Neural cell (in vitro differentiated cells): ENCODE measurements around the gene ARSJ. TPM values are rescaled to one million over a fixed set of nuclear protein-coding genes. Genes with fewer than 3 reads are reported as not detected.

Experiments used
- H2AFZ ChIP-seq: fragments of 200-600, 300-800 bp; sonication (generic), shearing (Covaris generic); 2 replicates; pipeline ENCODE4 v1.6.0; 2014; ENCODE audit warnings: low read depth, mild to moderate bottlenecking, antibody characterized with exemption, low read length, moderate library complexity
- H3F3A ChIP-seq: fragments of 200-600 bp; shearing (Covaris generic); 2 replicates; pipeline ENCODE4 v1.6.1; 2016; ENCODE audit warnings: mild to moderate bottlenecking, moderate library complexity, mixed read lengths, antibody characterized with exemption, low read length; ENCODE audit not compliant: insufficient read depth, poor library complexity, severe bottlenecking
- H3K27ac ChIP-seq: fragments of 200-600, 300-800 bp; sonication (generic), shearing (Covaris generic); 2 replicates; pipeline ENCODE4 v1.5.1; 2014; ENCODE audit warnings: mild to moderate bottlenecking, low read length, moderate library complexity
- H3K27me3 ChIP-seq: fragments of 300-800, 200-600 bp; sonication (generic), shearing (Covaris generic); 2 replicates; pipeline ENCODE4 v1.6.0; 2014; ENCODE audit warnings: mild to moderate bottlenecking, low read depth, low read length, moderate library complexity; ENCODE audit not compliant: insufficient read depth
- H3K36me3 ChIP-seq: fragments of 300-800, 200-600 bp; sonication (generic), shearing (Covaris generic); 2 replicates; pipeline ENCODE4 v1.5.1; 2014; ENCODE audit warnings: mild to moderate bottlenecking, antibody characterized with exemption, low read length, moderate library complexity; ENCODE audit not compliant: insufficient read depth
- H3K4me2 ChIP-seq: fragments of 300-800, 200-600 bp; sonication (generic), shearing (Covaris generic); 2 replicates; pipeline ENCODE4 v1.6.0; 2014; ENCODE audit warnings: mild to moderate bottlenecking, low read length
- H3K4me3 ChIP-seq: fragments of 300-800, 200-600 bp; sonication (generic), shearing (Covaris generic); 2 replicates; pipeline ENCODE4 v1.5.1; 2014; ENCODE audit warnings: mild to moderate bottlenecking, low read length, moderate library complexity
- H3K79me2 ChIP-seq: fragments of 200-600 bp; shearing (Covaris generic); replicated peaks from 2 replicates; pipeline ENCODE4 v1.6.0; 2014; ENCODE audit warnings: mild to moderate bottlenecking, low read length, moderate library complexity; ENCODE audit not compliant: insufficient read depth
- H3K9ac ChIP-seq: fragments of 300-800, 200-600 bp; sonication (generic), shearing (Covaris generic); 2 replicates; pipeline ENCODE4 v1.6.1; 2016; ENCODE audit warnings: mild to moderate bottlenecking, low read length, mixed read lengths
- H3K9me2 ChIP-seq: fragments of 200-600 bp; shearing (Covaris generic); 2 replicates; pipeline ENCODE4 v1.6.1; 2016; ENCODE audit warnings: mild to moderate bottlenecking, low read length, mixed read lengths; ENCODE audit not compliant: insufficient read depth
- H3K9me3 ChIP-seq: fragments of 200-600, 300-800 bp; sonication (generic), shearing (Covaris generic); 2 replicates; pipeline ENCODE4 v1.6.1; 2016; ENCODE audit warnings: mild to moderate bottlenecking, mixed run types, low read length, moderate library complexity, mixed read lengths
- H4K20me1 ChIP-seq: fragments of 200-600 bp; shearing (Covaris generic); 2 replicates; pipeline ENCODE4 v1.6.1; 2016; ENCODE audit warnings: mild to moderate bottlenecking, mixed run types; ENCODE audit not compliant: insufficient read depth
- EP300 ChIP-seq: fragments of 450-650 bp; conservative IDR thresholded peaks from 2 replicates; pipeline ENCODE4 v1.6.1; 2014; ENCODE audit warnings: antibody characterized with exemption, mild to moderate bottlenecking, moderate library complexity; ENCODE audit not compliant: poor library complexity, severe bottlenecking
- EZH2 ChIP-seq: fragments of 200-600, 300-800 bp; shearing (Covaris generic), sonication (generic); IDR thresholded peaks from 2 replicates; pipeline ENCODE4 v1.6.1; 2014; ENCODE audit warnings: antibody characterized with exemption, low read length, borderline replicate concordance, mild to moderate bottlenecking; ENCODE audit not compliant: insufficient read depth, poor library complexity, severe bottlenecking
- MXI1 ChIP-seq: fragments of 450-650 bp; conservative IDR thresholded peaks from 2 replicates; pipeline ENCODE4 v1.6.1; 2014; ENCODE audit warnings: antibody characterized with exemption, mild to moderate bottlenecking; ENCODE audit not compliant: poor library complexity, severe bottlenecking
- POLR2AphosphoS5 ChIP-seq: IDR thresholded peaks from 2 replicates; pipeline ENCODE4 v1.6.1; 2012
- RAD21 ChIP-seq: fragments of 450-650 bp; conservative IDR thresholded peaks from 2 replicates; pipeline ENCODE4 v1.6.1; 2014; ENCODE audit warnings: antibody characterized with exemption, mild to moderate bottlenecking, moderate library complexity
- REST ChIP-seq: IDR thresholded peaks from 2 replicates; pipeline ENCODE4 v1.6.1; 2012; ENCODE audit warnings: borderline replicate concordance
- SMC3 ChIP-seq: fragments of 450-650 bp; conservative IDR thresholded peaks from 2 replicates; pipeline ENCODE4 v1.6.1; 2014; ENCODE audit warnings: antibody characterized with exemption, mild to moderate bottlenecking, moderate library complexity; ENCODE audit not compliant: poor library complexity
- TAF1 ChIP-seq: IDR thresholded peaks from 2 replicates; pipeline ENCODE4 v1.6.1; 2012; ENCODE audit warnings: low read depth
- polyA plus RNA-seq: library from polyadenylated mRNA; depleted of rRNA; stranded (reverse); fragments of >200 nt; gene quantifications from 2 replicates; pipeline ENCODE4 v1.2.3, GENCODE V29; 2014
- TF ChIP-seq, protein P1 (sequence below): fragments of 450-650 bp; IDR thresholded peaks from 2 replicates; pipeline ENCODE4 v1.5.1; 2014; ENCODE audit warnings: antibody characterized with exemption, mild to moderate bottlenecking, moderate library complexity; ENCODE audit not compliant: poor library complexity, severe bottlenecking

Gene ARSJ
- polyA plus RNA-seq, 1 donor from 2014 or later, result 0.10 TPM

DNA sequence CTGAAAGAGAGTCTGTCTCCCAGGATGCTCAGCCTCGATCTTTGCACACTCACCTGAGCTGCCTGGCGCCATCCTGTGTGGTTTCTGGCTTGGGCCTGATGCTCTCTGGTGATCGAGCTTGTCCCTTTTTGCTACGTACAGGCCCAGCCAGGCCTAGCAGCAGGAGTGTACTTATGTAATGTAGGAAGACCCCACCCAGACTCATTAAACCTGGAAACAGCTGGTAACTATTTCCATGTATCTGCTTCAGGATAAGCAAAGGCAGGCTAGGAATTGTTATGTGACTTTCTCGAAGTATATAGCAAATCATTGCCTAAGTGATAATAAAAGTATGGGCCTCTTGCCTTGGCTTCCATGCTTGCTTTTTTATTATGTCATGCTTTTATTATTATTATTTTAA lies 18.6 kb upstream of the ARSJ start:
- Histone ChIP-seq H3K9me2 (no peaks in the 10 kb centered on the region), H2AFZ (no peak overlapping the region), H3K4me2 (no peak overlapping the region), H3K9ac (no peak overlapping the region), H4K20me1 (no peaks in the 10 kb centered on the region), H3K4me3 (no peak overlapping the region), H3K27ac (no peak overlapping the region), H3K27me3 (no peaks in the 10 kb centered on the region), H3K36me3 (no peaks in the 10 kb centered on the region), H3K79me2 (no peaks in the 10 kb centered on the region), H3F3A (no peaks in the 10 kb centered on the region), H3K9me3 (no peaks in the 10 kb centered on the region)
- no peak for TF ChIP-seq POLR2AphosphoS5
- TF ChIP-seq SMC3, result no peak
- TF ChIP-seq EP300, result no peak
- TF ChIP-seq EZH2, result no peak
- TF ChIP-seq, protein P1, sequence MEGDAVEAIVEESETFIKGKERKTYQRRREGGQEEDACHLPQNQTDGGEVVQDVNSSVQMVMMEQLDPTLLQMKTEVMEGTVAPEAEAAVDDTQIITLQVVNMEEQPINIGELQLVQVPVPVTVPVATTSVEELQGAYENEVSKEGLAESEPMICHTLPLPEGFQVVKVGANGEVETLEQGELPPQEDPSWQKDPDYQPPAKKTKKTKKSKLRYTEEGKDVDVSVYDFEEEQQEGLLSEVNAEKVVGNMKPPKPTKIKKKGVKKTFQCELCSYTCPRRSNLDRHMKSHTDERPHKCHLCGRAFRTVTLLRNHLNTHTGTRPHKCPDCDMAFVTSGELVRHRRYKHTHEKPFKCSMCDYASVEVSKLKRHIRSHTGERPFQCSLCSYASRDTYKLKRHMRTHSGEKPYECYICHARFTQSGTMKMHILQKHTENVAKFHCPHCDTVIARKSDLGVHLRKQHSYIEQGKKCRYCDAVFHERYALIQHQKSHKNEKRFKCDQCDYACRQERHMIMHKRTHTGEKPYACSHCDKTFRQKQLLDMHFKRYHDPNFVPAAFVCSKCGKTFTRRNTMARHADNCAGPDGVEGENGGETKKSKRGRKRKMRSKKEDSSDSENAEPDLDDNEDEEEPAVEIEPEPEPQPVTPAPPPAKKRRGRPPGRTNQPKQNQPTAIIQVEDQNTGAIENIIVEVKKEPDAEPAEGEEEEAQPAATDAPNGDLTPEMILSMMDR, result no peak
- TF ChIP-seq REST, result no peak
- no peak for TF ChIP-seq RAD21
- no peak for TF ChIP-seq MXI1
- no peak for TF ChIP-seq TAF1

DNA sequence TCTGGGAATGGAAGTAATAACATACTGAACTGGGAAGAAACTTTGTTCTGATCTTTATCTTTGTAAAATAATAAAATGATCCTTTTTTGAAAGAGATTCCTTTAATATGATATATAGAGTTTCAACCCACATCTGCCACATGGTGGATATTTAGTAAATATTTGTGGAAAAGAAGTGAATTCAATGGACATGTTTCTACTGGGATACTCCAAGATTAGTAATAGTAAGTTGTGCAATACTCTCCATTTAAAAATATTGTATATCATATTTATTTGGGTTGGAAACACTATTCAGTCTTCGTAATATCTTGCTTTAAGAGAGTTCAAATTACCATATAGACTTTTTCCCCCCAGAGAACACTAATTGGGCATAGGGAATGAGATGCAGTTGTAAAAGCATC lies 17.8 kb upstream of the ARSJ start:
- Histone ChIP-seq H3K9ac (no peak overlapping the region), H3K4me3 (no peak overlapping the region), H3K4me2 (no peak overlapping the region), H3K9me2 (no peaks in the 10 kb centered on the region), H3K27me3 (no peaks in the 10 kb centered on the region), H3K9me3 (no peaks in the 10 kb centered on the region), H2AFZ (no peak overlapping the region), H3K36me3 (no peaks in the 10 kb centered on the region), H3K79me2 (no peaks in the 10 kb centered on the region), H3K27ac (no peak overlapping the region), H3F3A (no peaks in the 10 kb centered on the region), H4K20me1 (no peaks in the 10 kb centered on the region)
- TF ChIP-seq REST, result no peak
- TF ChIP-seq MXI1, result no peak
- no peak for TF ChIP-seq EP300
- TF ChIP-seq, protein P1, result no peak
- TF ChIP-seq RAD21, result no peak
- no peak for TF ChIP-seq POLR2AphosphoS5
